OCI-LY3 (cell line): ENCODE results near the gene CHKB.

Source experiments
- H2AFZ ChIP-seq: fragments of 200-600, 300-600 bp; shearing (Covaris generic); 2 replicates; pipeline ENCODE4 v1.6.0; 2014; ENCODE audit warnings: antibody characterized with exemption, low read depth, low read length
- H3K27ac ChIP-seq: fragments of 200-600, 300-600 bp; sonication (generic); 2 replicates; pipeline ENCODE4 v1.5.1; 2014; ENCODE audit warnings: mild to moderate bottlenecking, low read length, moderate library complexity, mixed read lengths
- H3K27me3 ChIP-seq: fragments of 200-600, 300-600 bp; sonication (generic); 2 replicates; pipeline ENCODE4 v1.6.1; 2014; ENCODE audit warnings: low read depth, low read length, mixed read lengths
- H3K36me3 ChIP-seq: fragments of 200-600, 300-600 bp; sonication (generic); replicated peaks from 2 replicates; pipeline ENCODE3; 2014; ENCODE audit warnings: low read depth, low read length, mixed read lengths
- H3K4me1 ChIP-seq: fragments of 300-600, 200-600 bp; sonication (generic); 2 replicates; pipeline ENCODE4 v1.6.1; 2014; ENCODE audit warnings: low read length, mixed read lengths
- H3K4me2 ChIP-seq: fragments of 200-600, 300-600 bp; sonication (generic); 2 replicates; pipeline ENCODE4 v1.6.1; 2014; ENCODE audit warnings: low read length, mixed read lengths
- H3K4me3 ChIP-seq: fragments of 300-600, 200-600 bp; sonication (generic); 2 replicates; pipeline ENCODE4 v1.5.1; 2014; ENCODE audit warnings: antibody characterized with exemption, mild to moderate bottlenecking, low read length, moderate library complexity
- H3K79me2 ChIP-seq: fragments of 300-600, 200-600 bp; shearing (Covaris generic); 2 replicates; pipeline ENCODE4 v1.6.1; 2014; ENCODE audit warnings: mild to moderate bottlenecking, low read length, mixed read lengths
- H3K9ac ChIP-seq: fragments of 300-600, 200-600 bp; shearing (Covaris generic); 2 replicates; pipeline ENCODE4 v1.6.0; 2014; ENCODE audit warnings: mild to moderate bottlenecking, low read length, moderate library complexity
- H3K9me3 ChIP-seq: fragments of 200-600, 300-600 bp; shearing (Covaris generic); 2 replicates; pipeline ENCODE4 v1.6.1; 2014; ENCODE audit warnings: low read length, mixed read lengths; ENCODE audit not compliant: insufficient read depth
- H4K20me1 ChIP-seq: fragments of 200-600, 300-600 bp; sonication (generic); 2 replicates; pipeline ENCODE4 v1.6.1; 2016; ENCODE audit warnings: low read length, mixed read lengths; ENCODE audit not compliant: insufficient read depth
- CTCF ChIP-seq: fragments of 200-600, 300-600 bp; sonication (generic); IDR thresholded peaks from 2 replicates; pipeline ENCODE4 v1.5.1; 2014; ENCODE audit warnings: antibody characterized with exemption, low read length, low read depth
- EZH2phosphoT487 ChIP-seq: fragments of 200-600 bp; shearing (Covaris generic); IDR thresholded peaks from 2 replicates; pipeline ENCODE4 v1.6.1; 2018; ENCODE audit warnings: antibody characterized with exemption, mixed run types, low read depth

Gene CHKB

DNA sequence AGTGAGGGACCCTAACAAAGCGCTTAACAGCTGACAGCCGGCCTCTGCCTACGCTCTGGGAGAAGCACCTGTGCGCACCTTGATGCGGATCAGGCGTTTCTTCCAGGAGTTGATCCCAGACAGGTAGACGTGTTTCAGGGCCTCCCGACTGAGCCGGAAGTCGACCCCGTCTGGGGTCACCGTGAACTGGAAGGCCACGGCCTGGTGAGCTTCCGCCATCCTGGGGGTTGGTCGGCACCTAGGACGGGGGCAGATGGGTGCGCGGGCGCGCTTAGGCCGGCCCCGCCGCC lies 5.0 kb downstream of the CHKB start:
- no peak overlapping the region for H3K27ac ChIP-seq
- no peak overlapping the region for H2AFZ ChIP-seq
- no peak overlapping the region for H3K4me2 ChIP-seq
- H3K27me3 ChIP-seq, result no peaks in the 10 kb centered on the region
- H3K4me1 ChIP-seq, result peaks cover 7% of the 10 kb centered on the region
- H3K4me3 ChIP-seq, result no peak overlapping the region
- peaks cover 13% of the 10 kb centered on the region for H3K79me2 ChIP-seq
- no peaks in the 10 kb centered on the region for H3K36me3 ChIP-seq
- no peak overlapping the region for H3K9ac ChIP-seq
- H4K20me1 ChIP-seq, result no peaks in the 10 kb centered on the region
- no peak for TF ChIP-seq EZH2phosphoT487
- no peaks in the 10 kb centered on the region for H3K9me3 ChIP-seq

DNA sequence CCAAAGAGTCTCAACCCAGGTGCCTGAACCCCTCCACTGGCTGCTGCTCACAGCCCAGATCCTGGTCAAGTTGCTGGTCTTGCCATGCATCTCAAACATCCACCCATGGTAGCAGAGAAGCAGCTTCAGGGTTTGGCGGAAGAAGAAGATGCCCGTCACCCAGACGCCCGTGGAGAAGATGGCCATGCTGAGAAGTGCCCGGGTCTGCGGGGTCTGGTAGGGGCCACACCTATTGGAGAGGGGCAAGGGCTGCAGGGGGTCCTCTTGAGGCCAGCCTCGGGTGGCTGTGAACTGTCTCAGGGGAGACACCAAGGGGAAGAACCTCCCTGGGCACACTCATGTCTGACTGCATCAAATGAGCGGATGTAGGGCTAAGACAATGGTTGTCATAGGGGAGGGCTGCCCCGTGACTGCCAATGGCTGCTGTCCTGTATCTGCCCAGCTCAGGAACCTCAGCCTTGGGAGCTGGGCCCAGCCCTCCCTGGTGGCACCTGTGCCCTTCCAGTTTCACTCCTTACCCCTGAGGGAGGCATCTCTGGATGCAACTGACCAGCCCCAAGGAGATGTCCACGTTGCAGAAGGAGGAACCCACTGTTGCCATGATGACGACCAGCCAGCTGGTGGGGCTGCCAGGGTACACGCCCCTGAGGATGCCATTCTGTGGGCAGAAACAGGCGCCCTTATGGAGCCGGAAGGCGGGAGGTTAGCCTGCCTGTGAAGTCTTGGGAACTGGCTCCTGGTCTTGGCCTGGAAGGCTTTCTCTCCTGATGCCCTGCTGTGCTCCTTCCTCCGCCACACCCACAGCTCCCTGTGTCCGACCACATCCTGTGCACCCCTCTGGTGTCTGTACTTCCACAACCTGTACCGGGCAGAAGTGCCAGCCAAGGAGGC lies 5.6 kb downstream of the CHKB start:
- Histone ChIP-seq H3K79me2 (peaks cover 11% of the 10 kb centered on the region), H3K4me2 (no peak overlapping the region), H3K9me3 (no peaks in the 10 kb centered on the region), H3K4me3 (no peak overlapping the region), H3K27ac (no peak overlapping the region), H3K36me3 (no peaks in the 10 kb centered on the region), H4K20me1 (no peaks in the 10 kb centered on the region), H3K27me3 (no peaks in the 10 kb centered on the region), H3K9ac (no peak overlapping the region), H2AFZ (no peak overlapping the region), H3K4me1 (peaks cover 7% of the 10 kb centered on the region)
- TF ChIP-seq EZH2phosphoT487, result no peak
- TF ChIP-seq CTCF, result no peak

DNA sequence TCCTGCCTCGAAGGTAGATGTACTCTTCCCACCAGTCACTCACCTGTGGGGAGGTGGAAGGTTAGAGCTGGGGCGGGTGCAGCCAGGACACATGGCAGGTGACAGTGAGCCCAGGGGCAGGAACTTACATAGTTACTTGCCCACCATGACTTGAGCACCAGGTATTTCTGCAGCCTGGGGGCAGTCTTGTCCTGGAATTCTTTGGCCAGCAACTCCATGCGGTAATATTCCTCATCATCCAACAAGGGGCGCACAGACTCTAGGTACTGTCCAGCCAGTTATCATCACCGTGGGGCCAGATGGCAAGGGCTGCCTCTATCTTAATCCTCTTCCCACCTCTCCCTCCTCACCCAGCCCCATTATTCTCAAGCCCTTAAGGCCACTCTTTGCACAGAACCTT lies 6.6 kb downstream of the CHKB start:
- Histone ChIP-seq H3K27me3 (no peaks in the 10 kb centered on the region), H3K9ac (no peak overlapping the region), H3K4me1 (no peaks in the 10 kb centered on the region), H3K79me2 (peaks cover 1% of the 10 kb centered on the region), H2AFZ (no peak overlapping the region), H3K4me2 (no peak overlapping the region), H3K4me3 (no peak overlapping the region), H3K27ac (no peak overlapping the region), H3K9me3 (no peaks in the 10 kb centered on the region), H4K20me1 (no peaks in the 10 kb centered on the region), H3K36me3 (peaks cover 1% of the 10 kb centered on the region)
- TF ChIP-seq CTCF (no peak), EZH2phosphoT487 (no peak)

DNA sequence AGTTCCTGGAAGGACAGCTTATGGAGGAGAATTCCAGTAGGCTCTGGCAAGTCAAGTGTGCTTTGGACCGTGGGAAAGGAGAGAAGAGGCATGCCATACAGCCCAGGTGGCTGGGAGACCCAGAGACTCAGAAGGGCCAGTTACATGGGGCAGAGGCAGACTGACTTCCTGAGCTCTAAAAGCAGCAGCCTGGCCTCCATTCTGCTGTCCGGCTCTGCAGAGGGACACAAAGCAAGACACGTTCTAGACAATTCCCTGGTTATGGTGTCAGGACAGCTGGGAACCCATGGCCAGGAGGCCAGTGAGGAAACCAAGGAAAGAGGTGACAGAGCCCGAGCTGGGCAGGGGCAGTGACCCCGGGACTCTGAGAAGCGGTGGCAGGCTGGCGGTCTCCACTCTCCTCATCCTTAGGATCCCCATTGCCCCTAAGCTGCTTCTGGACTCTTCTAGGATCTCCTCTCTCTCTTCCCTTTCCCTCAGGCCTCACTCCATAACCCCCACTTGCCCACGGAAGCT lies 7.2 kb downstream of the CHKB start:
- TF ChIP-seq EZH2phosphoT487 (no peak), CTCF (no peak)
- Histone ChIP-seq H3K4me2 (no peak overlapping the region), H3K36me3 (peaks cover 4% of the 10 kb centered on the region), H3K9me3 (no peaks in the 10 kb centered on the region), H3K4me3 (no peak overlapping the region), H3K4me1 (no peaks in the 10 kb centered on the region), H3K27me3 (no peaks in the 10 kb centered on the region), H4K20me1 (no peaks in the 10 kb centered on the region), H2AFZ (no peak overlapping the region), H3K79me2 (no peaks in the 10 kb centered on the region), H3K27ac (no peak overlapping the region), H3K9ac (no peak overlapping the region)
